ENCODE data around the gene TREX2.
A peak's percentile ranks its signal among the peaks of the same experiment; 100 is the strongest.

DNA sequence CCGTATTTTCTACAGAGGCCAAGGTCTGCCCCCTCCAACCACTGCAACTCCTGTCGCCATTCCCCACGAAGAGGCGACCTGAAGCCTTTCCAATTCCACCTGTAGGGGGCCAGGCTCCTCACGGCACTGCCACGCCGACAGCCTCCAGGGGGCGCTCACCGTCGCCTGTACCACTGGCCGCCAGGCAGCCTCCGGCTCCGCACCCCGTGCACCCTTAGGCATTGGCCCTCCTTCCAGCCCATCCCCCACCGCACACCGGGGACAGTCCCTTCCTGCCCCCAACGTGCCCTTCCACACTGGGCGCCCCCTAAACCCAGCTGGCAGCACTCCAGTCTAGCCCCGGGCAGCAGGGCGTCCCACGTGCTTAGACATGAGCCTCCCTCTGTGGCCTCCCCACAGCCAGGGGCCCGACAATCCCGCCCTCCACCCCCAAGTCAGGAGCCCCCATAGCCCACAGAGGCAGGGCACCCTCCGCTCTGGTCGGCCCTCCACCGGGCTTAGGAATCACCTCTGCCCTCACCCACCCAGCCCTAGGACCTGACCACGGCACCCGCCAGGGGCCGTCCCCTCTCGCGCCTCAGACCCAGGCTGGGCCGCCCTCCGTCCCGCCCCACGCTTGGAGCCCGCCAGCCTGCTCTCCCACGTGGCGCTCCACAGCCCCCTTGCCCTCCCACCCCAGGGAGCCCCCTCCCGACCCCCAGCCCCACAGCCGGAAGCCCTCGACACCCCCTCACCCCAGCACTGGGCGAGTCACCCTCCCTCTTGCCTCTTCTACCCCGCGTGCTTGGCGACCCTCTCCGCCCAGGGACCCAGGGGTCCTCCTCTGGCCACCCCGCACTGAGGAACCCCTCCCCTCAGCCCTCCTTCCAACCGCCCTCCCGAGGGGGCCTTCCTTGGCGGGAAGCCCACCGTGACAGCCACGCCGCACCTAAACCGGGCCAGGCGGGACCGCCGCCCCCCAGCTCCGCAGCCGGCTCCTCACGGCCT, 45.4 kb downstream of the TREX2 start:
- TF ChIP-seq, protein P1, sequence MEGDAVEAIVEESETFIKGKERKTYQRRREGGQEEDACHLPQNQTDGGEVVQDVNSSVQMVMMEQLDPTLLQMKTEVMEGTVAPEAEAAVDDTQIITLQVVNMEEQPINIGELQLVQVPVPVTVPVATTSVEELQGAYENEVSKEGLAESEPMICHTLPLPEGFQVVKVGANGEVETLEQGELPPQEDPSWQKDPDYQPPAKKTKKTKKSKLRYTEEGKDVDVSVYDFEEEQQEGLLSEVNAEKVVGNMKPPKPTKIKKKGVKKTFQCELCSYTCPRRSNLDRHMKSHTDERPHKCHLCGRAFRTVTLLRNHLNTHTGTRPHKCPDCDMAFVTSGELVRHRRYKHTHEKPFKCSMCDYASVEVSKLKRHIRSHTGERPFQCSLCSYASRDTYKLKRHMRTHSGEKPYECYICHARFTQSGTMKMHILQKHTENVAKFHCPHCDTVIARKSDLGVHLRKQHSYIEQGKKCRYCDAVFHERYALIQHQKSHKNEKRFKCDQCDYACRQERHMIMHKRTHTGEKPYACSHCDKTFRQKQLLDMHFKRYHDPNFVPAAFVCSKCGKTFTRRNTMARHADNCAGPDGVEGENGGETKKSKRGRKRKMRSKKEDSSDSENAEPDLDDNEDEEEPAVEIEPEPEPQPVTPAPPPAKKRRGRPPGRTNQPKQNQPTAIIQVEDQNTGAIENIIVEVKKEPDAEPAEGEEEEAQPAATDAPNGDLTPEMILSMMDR (IDR thresholded peaks at IDR 0.05): peak; percentile 91
- no peak for TF ChIP-seq ZFX (IDR thresholded peaks at IDR 0.05; ENCODE audit: borderline replicate concordance)
